Thyroid gland (tissue), 4 donors: ENCODE measurements around the gene KAT14. TPM values are rescaled to one million over a fixed set of nuclear protein-coding genes. Genes with fewer than 3 reads are reported as not detected.

Experiments used
- DNase-seq, 2 donors: peaks; one replicate each; pipeline ENCODE4 v3.0.0-alpha.2; 2019
- H3K27ac ChIP-seq, 3 donors: fragments of 200-600 bp; sonication (generic); 1 replicate in 2 of 3; 2 replicates in 1 of 3; pipeline ENCODE4 v1.5.1; 2016 to 2019; ENCODE audit warnings: mild to moderate bottlenecking in 1 of 3, moderate library complexity in 1 of 3
- H3K27me3 ChIP-seq: fragments of 200-600 bp; sonication (generic); one replicate; pipeline ENCODE4 v1.5.1; 2019
- H3K36me3 ChIP-seq, 2 donors: fragments of 200-600 bp; sonication (generic); one replicate each; pipeline ENCODE4 v1.5.1; 2016 to 2019
- H3K4me1 ChIP-seq, 2 donors: fragments of 200-600 bp; sonication (generic); one replicate each; pipeline ENCODE4 v1.5.1; 2017 to 2019
- H3K4me3 ChIP-seq, 3 donors: fragments of 200-600 bp; sonication (generic); replicated peaks in 1 of 3; 1 replicate in 2 of 3; 2 replicates in 1 of 3; pipeline ENCODE4 v1.5.1; 2016; ENCODE audit warnings: mild to moderate bottlenecking in 1 of 3
- H3K9me3 ChIP-seq: fragments of 200-600 bp; sonication (generic); one replicate; pipeline ENCODE4 v1.5.1; 2017
- POLR2A ChIP-seq, 2 donors: fragments of 450-650 bp; IDR thresholded peaks; one replicate each; pipeline ENCODE4 v1.6.1; 2017; ENCODE audit warnings: antibody characterized with exemption in 2 of 2, mild to moderate bottlenecking in 2 of 2, moderate library complexity in 1 of 2
- WGBS, 2 donors: methylation state at CpG; one replicate each; pipeline ENCODE4 v1.1.5; 2017; 5-methylcytosine and 5-hydroxymethylcytosine counted together
- intact Hi-C: fragments of 100-400 bp; cut with DNase I; formaldehyde crosslinking; loops from one replicate; pipeline ENCODE4 v1.15.1; 2023
- total RNA-seq, 4 donors: library from RNA; depleted of rRNA; stranded (reverse); fragments of >200 nt; gene quantifications; one replicate each; pipeline ENCODE4 v1.2.3, GENCODE V29; 2016
- TF ChIP-seq, protein P1 (sequence below), 6 experiments: fragments of 200-600 bp in 3 of 6; fragments of 450-650 bp in 3 of 6; sonication (generic) in 3 of 6; IDR thresholded peaks; one replicate each; pipeline ENCODE4 v1.5.1; 2016 to 2019; ENCODE audit warnings: antibody characterized with exemption in 6 of 6, mild to moderate bottlenecking in 2 of 6, inconsistent platforms in 1 of 6, moderate library complexity in 1 of 6

KAT14 gene
- total RNA-seq, 4 donors from 2014 or later: 17.9 to 19.7 (median 18.7) TPM

DNA sequence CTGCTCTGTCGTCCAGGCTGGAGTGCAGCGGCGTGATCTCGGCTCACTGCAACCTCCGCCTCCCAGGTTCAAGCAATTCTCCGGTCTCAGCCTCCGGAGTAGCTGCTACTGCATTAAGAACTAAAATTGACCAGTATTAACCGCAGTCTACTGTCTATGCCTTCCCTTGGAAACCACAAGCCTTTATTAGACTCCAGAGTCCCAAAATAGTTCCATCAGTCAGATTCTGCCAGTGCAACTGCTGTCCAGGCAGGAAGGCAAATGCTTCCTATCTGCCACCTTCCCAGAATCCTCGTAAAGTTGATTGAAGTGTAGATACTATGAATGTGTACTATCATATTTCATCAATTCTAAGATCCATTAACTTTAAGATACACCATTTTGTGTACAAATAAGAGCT lies 16.7 kb downstream of the KAT14 start:
- peaks cover 10 to 11% of the 10 kb centered on the region in 2 donors for H3K36me3 ChIP-seq
- TF ChIP-seq, protein P1, sequence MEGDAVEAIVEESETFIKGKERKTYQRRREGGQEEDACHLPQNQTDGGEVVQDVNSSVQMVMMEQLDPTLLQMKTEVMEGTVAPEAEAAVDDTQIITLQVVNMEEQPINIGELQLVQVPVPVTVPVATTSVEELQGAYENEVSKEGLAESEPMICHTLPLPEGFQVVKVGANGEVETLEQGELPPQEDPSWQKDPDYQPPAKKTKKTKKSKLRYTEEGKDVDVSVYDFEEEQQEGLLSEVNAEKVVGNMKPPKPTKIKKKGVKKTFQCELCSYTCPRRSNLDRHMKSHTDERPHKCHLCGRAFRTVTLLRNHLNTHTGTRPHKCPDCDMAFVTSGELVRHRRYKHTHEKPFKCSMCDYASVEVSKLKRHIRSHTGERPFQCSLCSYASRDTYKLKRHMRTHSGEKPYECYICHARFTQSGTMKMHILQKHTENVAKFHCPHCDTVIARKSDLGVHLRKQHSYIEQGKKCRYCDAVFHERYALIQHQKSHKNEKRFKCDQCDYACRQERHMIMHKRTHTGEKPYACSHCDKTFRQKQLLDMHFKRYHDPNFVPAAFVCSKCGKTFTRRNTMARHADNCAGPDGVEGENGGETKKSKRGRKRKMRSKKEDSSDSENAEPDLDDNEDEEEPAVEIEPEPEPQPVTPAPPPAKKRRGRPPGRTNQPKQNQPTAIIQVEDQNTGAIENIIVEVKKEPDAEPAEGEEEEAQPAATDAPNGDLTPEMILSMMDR (IDR thresholded peaks at IDR 0.05): no peak
- TF ChIP-seq POLR2A (IDR thresholded peaks at IDR 0.05): no peak
- no peaks in the 10 kb centered on the region for H3K9me3 ChIP-seq
- no peaks in the 10 kb centered on the region for H3K27me3 ChIP-seq
- intact Hi-C loops: no loop called here
- H3K27ac ChIP-seq: no peak overlapping the region
- 96 to 97% methylated on average over 9 of the region's 9 CpGs for WGBS, 2 donors
- H3K4me3 ChIP-seq: no peak overlapping the region
- no peak for DNase-seq
- no peaks in the 10 kb centered on the region for H3K4me1 ChIP-seq

DNA sequence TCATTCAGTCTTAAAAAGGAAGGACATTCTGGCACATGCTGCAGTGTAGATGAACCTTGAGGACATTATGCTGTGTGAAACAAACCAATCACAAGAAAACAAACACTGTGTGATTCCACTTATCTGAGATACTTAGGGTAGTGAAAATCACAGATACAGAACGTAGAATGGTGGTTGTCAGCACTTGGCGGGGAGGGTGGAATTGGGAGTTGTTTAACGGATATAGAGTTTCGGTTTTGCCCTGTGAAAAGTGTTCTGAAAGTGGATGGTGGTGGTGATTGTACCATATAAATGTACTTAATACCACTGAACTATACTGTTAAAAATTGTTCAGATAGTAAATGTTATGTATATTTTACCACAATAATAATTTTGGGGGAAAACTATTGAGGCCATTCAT lies 18.4 kb downstream of the KAT14 start:
- WGBS, 2 donors: 96 to 97% methylated on average over 4 of the region's 4 CpGs
- intact Hi-C loops: no loop called here
- peaks cover 4 to 19% of the 10 kb centered on the region in 2 donors for H3K36me3 ChIP-seq

DNA sequence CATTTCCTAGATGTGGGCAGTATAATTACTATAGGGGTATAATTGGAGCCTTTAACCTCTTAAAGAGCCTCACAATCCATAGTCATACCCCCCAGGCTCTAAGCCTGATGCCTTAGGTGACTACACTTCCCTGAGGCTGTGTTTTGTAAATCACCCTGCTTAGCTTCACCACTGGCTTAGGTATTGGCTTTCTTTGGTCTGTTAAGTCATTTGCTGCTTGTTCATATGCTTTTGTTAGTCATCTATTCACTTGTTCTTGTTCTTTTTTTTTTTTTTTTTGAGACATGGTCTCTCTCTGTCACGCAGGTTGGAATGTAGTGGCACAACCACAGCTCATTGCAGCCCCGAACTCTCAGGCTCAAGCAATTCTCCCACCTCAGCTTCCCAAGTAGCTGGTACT lies 26.7 kb downstream of the KAT14 start:
- H3K4me1 ChIP-seq: no peaks in the 10 kb centered on the region
- no peaks in the 10 kb centered on the region for H3K27me3 ChIP-seq
- no peak overlapping the region for H3K4me3 ChIP-seq
- DNase-seq: no peak
- H3K27ac ChIP-seq: no peak overlapping the region
- no peaks in the 10 kb centered on the region for H3K9me3 ChIP-seq
- WGBS, 2 donors: 92 to 94% methylated on average over 2 of the region's 2 CpGs
- peaks cover 19 to 21% of the 10 kb centered on the region in 2 donors for H3K36me3 ChIP-seq
- intact Hi-C loops: no loop called here
- TF ChIP-seq POLR2A (IDR thresholded peaks at IDR 0.05): no peak
- TF ChIP-seq, protein P1 (IDR thresholded peaks at IDR 0.05): no peak

More for the DNA sequence above, 18.4 kb downstream of the KAT14 start:
- DNase-seq: no peak
- no peaks in the 10 kb centered on the region for H3K9me3 ChIP-seq
- TF ChIP-seq, protein P1 (IDR thresholded peaks at IDR 0.05): no peak
- no peak for TF ChIP-seq POLR2A (IDR thresholded peaks at IDR 0.05)
- no peak overlapping the region for H3K27ac ChIP-seq
- no peak overlapping the region for H3K4me3 ChIP-seq
- no peaks in the 10 kb centered on the region for H3K27me3 ChIP-seq
- no peaks in the 10 kb centered on the region for H3K4me1 ChIP-seq

GRCh38 chr20:18165553-18165952 lies 27.9 kb downstream of the KAT14 start:
- Histone ChIP-seq H3K9me3 (no peaks in the 10 kb centered on the region), H3K36me3 (peaks cover 12 to 21% of the 10 kb centered on the region in 2 donors), H3K4me3 (no peak overlapping the region), H3K27me3 (no peaks in the 10 kb centered on the region), H3K27ac (no peak overlapping the region), H3K4me1 (no peaks in the 10 kb centered on the region)
- no peak for DNase-seq
- WGBS, 2 donors: 78 to 88% methylated on average over 3 of the region's 3 CpGs
- TF ChIP-seq POLR2A (IDR thresholded peaks at IDR 0.05): no peak
- TF ChIP-seq, protein P1 (IDR thresholded peaks at IDR 0.05): no peak
- intact Hi-C loops: no loop called here

GRCh38 chr20:18166241-18166881 lies 28.7 kb downstream of the KAT14 start:
- Histone ChIP-seq H3K4me3 (no peak overlapping the region), H3K27me3 (no peaks in the 10 kb centered on the region), H3K4me1 (no peaks in the 10 kb centered on the region), H3K27ac (no peak overlapping the region), H3K36me3 (peaks cover 12 to 18% of the 10 kb centered on the region in 2 donors), H3K9me3 (no peaks in the 10 kb centered on the region)
- no peak for DNase-seq
- intact Hi-C loops: no loop called here
- 79 to 89% methylated on average over 5 of the region's 5 CpGs for WGBS, 2 donors
- TF ChIP-seq POLR2A (IDR thresholded peaks at IDR 0.05): no peak
- TF ChIP-seq, protein P1 (IDR thresholded peaks at IDR 0.05): no peak
